NCI-H526 treated with DMSO at 0.1 percent for 48 hours (cell line): ENCODE results near the gene ABO.
"Not testable (repeated sequence)": the region's sequence is repeated elsewhere in the genome, so short reads cannot be mapped to it uniquely, and the experiment has no call there.

Source experiments
- DNase-seq: peaks from one replicate; lab custom pipeline; 2025; lab: John Stamatoyannopoulos, UW

Gene ABO

GRCh38 chr9:133262226-133262625, 12.8 kb downstream of the ABO start:
- no peak for DNase-seq

GRCh38 chr9:133261753-133262120, 13.3 kb downstream of the ABO start:
- no peak for DNase-seq

GRCh38 chr9:133261103-133261752, 13.8 kb downstream of the ABO start:
- DNase-seq, result no peak

GRCh38 chr9:133260334-133261102, 14.5 kb downstream of the ABO start:
- no peak for DNase-seq

- no peak for DNase-seq
Observed at GRCh38 chr9:133258061-133259015, 16.7 kb downstream of the ABO start.

GRCh38 chr9:133257465-133257956, 17.5 kb downstream of the ABO start:
- no peak for DNase-seq

- no peak for DNase-seq
Observed at GRCh38 chr9:133256686-133257091, 18.3 kb downstream of the ABO start.

- no peak for DNase-seq
Observed at GRCh38 chr9:133256136-133256461, 18.9 kb downstream of the ABO start.

GRCh38 chr9:133255371-133256135, 19.4 kb downstream of the ABO start:
- no peak for DNase-seq

GRCh38 chr9:133254471-133254870, 20.5 kb downstream of the ABO start:
- no peak for DNase-seq

GRCh38 chr9:133253268-133253667, 21.7 kb downstream of the ABO start:
- no peak for DNase-seq

- DNase-seq, result no peak
Observed at GRCh38 chr9:133252301-133253020, 22.5 kb downstream of the ABO start.

- no peak for DNase-seq
Observed at GRCh38 chr9:133251773-133252172, 23.2 kb downstream of the ABO start.

GRCh38 chr9:133251221-133251620, 23.8 kb downstream of the ABO start:
- DNase-seq, result not testable (repeated sequence)

GRCh38 chr9:133250741-133251170, 24.2 kb downstream of the ABO start:
- DNase-seq, result no peak

GRCh38 chr9:133249337-133249736, 25.7 kb downstream of the ABO start:
- no peak for DNase-seq

GRCh38 chr9:133248726-133249295, 26.2 kb downstream of the ABO start:
- DNase-seq, result no peak

- no peak for DNase-seq
Observed at GRCh38 chr9:133247632-133248031, 27.4 kb downstream of the ABO start.

- DNase-seq, result no peak
Observed at GRCh38 chr9:133246991-133247390, 28.0 kb downstream of the ABO start.

- no peak for DNase-seq
Observed at GRCh38 chr9:133246562-133246961, 28.4 kb downstream of the ABO start.

GRCh38 chr9:133242991-133243390, 32.0 kb downstream of the ABO start:
- no peak for DNase-seq
